K562 (cell line): Measurements from ENCODE around the gene TAS2R7.

ENCODE experiments used
- ADNP ChIP-seq: fragments of 200-800 bp; sonication (Bioruptor generic); IDR thresholded peaks from 2 replicates; pipeline ENCODE4 v1.6.1; 2016; ENCODE audit warnings: missing genetic modification characterization, missing compliant biosample characterization
- E2F5 ChIP-seq: sonication (generic); formaldehyde crosslinking; IDR thresholded peaks from 2 replicates; pipeline ENCODE4 v1.8.0; 2022; ENCODE audit warnings: mild to moderate bottlenecking, missing genetic modification reagents
- FOXP1 ChIP-seq: sonication (generic); formaldehyde crosslinking; IDR thresholded peaks from 2 replicates; pipeline ENCODE4 v1.8.0; 2022; ENCODE audit warnings: mild to moderate bottlenecking, missing genetic modification reagents
- ID3 ChIP-seq, 2 experiments: fragments of 250-450 bp in 1 of 2; fragments of 450-650 bp in 1 of 2; sonication (Bioruptor Pico) in 1 of 2; IDR thresholded peaks; 2 replicates each; pipeline versions ENCODE4 v1.6.1 to v1.8.0; 2016 to 2021; ENCODE audit warnings: mild to moderate bottlenecking in 2 of 2, moderate library complexity in 2 of 2, missing compliant biosample characterization in 1 of 2, missing genetic modification characterization in 1 of 2
- PTBP1 ChIP-seq: fragments of 200-400 bp; formaldehyde crosslinking; IDR thresholded peaks from 2 replicates; pipeline ENCODE4 v1.6.1; 2017; ENCODE audit warnings: low read depth, low read length
- RFX1 ChIP-seq: fragments of 450-650 bp; IDR thresholded peaks from 2 replicates; pipeline ENCODE4 v1.6.1; 2016; ENCODE audit warnings: mild to moderate bottlenecking, moderate library complexity
- TRIM24 ChIP-seq, 2 experiments: fragments of 450-650 bp; IDR thresholded peaks; 2 replicates each; pipeline ENCODE4 v1.6.1; 2016

- TF ChIP-seq TRIM24 (IDR thresholded peaks at IDR 0.05): no peak
- TF ChIP-seq FOXP1: no peak
- no peak for TF ChIP-seq RFX1
- no peak for TF ChIP-seq ID3 (CRISPR knock-in tag; IDR thresholded peaks at IDR 0.05)
- TF ChIP-seq ID3 (tag; IDR thresholded peaks at IDR 0.05): no peak
- no peak for TF ChIP-seq PTBP1
- TF ChIP-seq E2F5 (CRISPR knock-in tag): no peak
- no peak for TF ChIP-seq ADNP
Measured at GRCh38 chr12:10826258-10826657, 23.8 kb upstream of the TAS2R7 start, which contains the start of gene TAS2R10.
